Measurements from ENCODE around the gene FOXP1. TPM values are rescaled to one million over a fixed set of nuclear protein-coding genes. Genes with fewer than 3 reads are reported as not detected.

Gene FOXP1
- total and polyA plus RNA-seq, 2 of the 8 experiments (the other 6 are each of a cell fraction or from before 2014, with no cell fraction given) = 13.9 to 25.4 TPM

GRCh38 chr3:71191031-71191482 lies 392.5 kb downstream of the FOXP1 start:
- 83% methylated on average over 4 of the region's 4 CpGs; no CpG with 5 or more reads in 1 of the 2 experiments for WGBS, 2 experiments (ENCODE audit: extremely low coverage in 1 of 2, insufficient coverage in 1 of 2, insufficient read length in 1 of 2, insufficient replicate concordance in 2 of 2, low coverage in 1 of 2, low lambda C conversion rate in 2 of 2, missing lambda C conversion rate in 1 of 2)
- POLR2A ChIA-PET (ENCODE audit: partially characterized antibody) = interaction anchor here (0.6 kb wide), 1 partner anchor 396 kb away, joined by 3 read pairs; no protein-coding TSS in a partner anchor

More at GRCh38 chr3:71191031-71191482, 392.5 kb downstream of the FOXP1 start:
- no peak overlapping the region for H3K23ac ChIP-seq (ENCODE audit: insufficient read length)
- H2AK5ac ChIP-seq (ENCODE audit: low read depth, low read length) = no peak overlapping the region
- no peaks in the 10 kb centered on the region for H3K79me1 ChIP-seq (ENCODE audit: low read depth, low read length)
- DNase-seq (ENCODE audit: low read depth in 1 of 2, low spot score in 2 of 2) (no peak), FAIRE-seq (no peak)
- H3K4me3 ChIP-seq (ENCODE audit: extremely low read depth in 1 of 4, insufficient read depth in 2 of 4, low read depth in 3 of 4, low read length in 4 of 4) = no peak overlapping the region
- H2AFZ ChIP-seq (ENCODE audit: low read length) = no peak overlapping the region
- H3K4ac ChIP-seq (replicated peaks; ENCODE audit: insufficient read length, low read depth, low read length) = no peak overlapping the region
- no peaks in the 10 kb centered on the region for H3K9me3 ChIP-seq (ENCODE audit: insufficient read depth in 2 of 2, low read depth in 1 of 2, low read length in 1 of 2)
- no peak overlapping the region for H3K4me2 ChIP-seq (ENCODE audit: insufficient read depth in 1 of 2, low read depth in 2 of 2, low read length in 2 of 2)
- no peak overlapping the region for H3K27ac ChIP-seq (ENCODE audit: low read depth, low read length)
- H3K56ac ChIP-seq (replicated peaks; ENCODE audit: insufficient read length, low read depth, low read length) = no peak overlapping the region
- H2BK15ac ChIP-seq (ENCODE audit: low read length) = no peak overlapping the region
- no peak overlapping the region for H4K5ac ChIP-seq (ENCODE audit: insufficient read length, low read depth, low read length)
- H3K27me3 ChIP-seq (replicated peaks in 1 of 4; ENCODE audit: control insufficient read depth in 3 of 4, extremely low read depth in 1 of 4, insufficient read depth in 3 of 4, low read length in 3 of 4) = no peaks in the 10 kb centered on the region
- no peaks in the 10 kb centered on the region for H3K4me1 ChIP-seq (replicated peaks in 1 of 4; ENCODE audit: control insufficient read depth in 3 of 4, insufficient read depth in 4 of 4, low read length in 3 of 4)
- no peak overlapping the region for H3K18ac ChIP-seq (ENCODE audit: extremely low read depth, low read length)
- CTCF ChIA-PET (ENCODE audit: partially characterized antibody) = no interaction called here
- no peak overlapping the region for H4K91ac ChIP-seq (replicated peaks; ENCODE audit: insufficient read length, low read length)
- H2BK12ac ChIP-seq (ENCODE audit: low read depth, low read length) = no peak overlapping the region
- H3K79me2 ChIP-seq (ENCODE audit: control insufficient read depth in 1 of 2, insufficient read depth in 2 of 2, low read length in 2 of 2) = no peaks in the 10 kb centered on the region
- no peak overlapping the region for H3K9ac ChIP-seq (replicated peaks in 1 of 4; ENCODE audit: extremely low read depth in 1 of 4, low read depth in 3 of 4, low read length in 3 of 4)
- no peak overlapping the region for H2BK20ac ChIP-seq (ENCODE audit: low read length)
- H4K20me1 ChIP-seq (replicated peaks in 1 of 2; ENCODE audit: control insufficient read depth in 1 of 2, insufficient read depth in 2 of 2, low read length in 2 of 2) = no peaks in the 10 kb centered on the region
- TF ChIP-seq RNF2 (IDR thresholded peaks at IDR 0.05; ENCODE audit: borderline replicate concordance, low read depth, low read length, missing control alignments, poor library complexity, severe bottlenecking) (no peak), MAFK (IDR thresholded peaks at IDR 0.05; ENCODE audit: low read depth, low read length) (no peak), SIRT6 (IDR thresholded peaks at IDR 0.05; ENCODE audit: low read length) (no peak), RBBP5 (IDR thresholded peaks at IDR 0.05; ENCODE audit: borderline replicate concordance, low read depth, low read length) (no peak), MAX (IDR thresholded peaks at IDR 0.05) (no peak), RFX5 (IDR thresholded peaks at IDR 0.05; ENCODE audit: borderline replicate concordance, low read depth, low read length) (no peak), SUZ12 (IDR thresholded peaks at IDR 0.05; ENCODE audit: low read length) (no peak), GABPA (IDR thresholded peaks at IDR 0.05; ENCODE audit: borderline replicate concordance, insufficient read depth, low read length) (no peak), NANOG (IDR thresholded peaks at IDR 0.05; ENCODE audit: insufficient read depth, low read depth, low read length, poor library complexity, severe bottlenecking) (no peak), SIN3A (conservative IDR thresholded peaks at IDR 0.05 in 1 of 2, IDR thresholded peaks at IDR 0.05 in 1 of 2; ENCODE audit: low read depth in 1 of 2, low read length in 2 of 2) (no peak)
- no peak overlapping the region for H2BK5ac ChIP-seq (ENCODE audit: low read depth, low read length)
- no peak overlapping the region for H3K14ac ChIP-seq (ENCODE audit: insufficient read length)
- H2BK120ac ChIP-seq (replicated peaks; ENCODE audit: low read depth, low read length) = no peak overlapping the region
- H3K23me2 ChIP-seq (ENCODE audit: low read depth, low read length) = no peaks in the 10 kb centered on the region
- H3K36me3 ChIP-seq (ENCODE audit: control insufficient read depth in 2 of 4, insufficient read depth in 4 of 4, low read length in 3 of 4) = no peaks in the 10 kb centered on the region; a peak in 1 of 8 replicates
- H4K8ac ChIP-seq (ENCODE audit: extremely low read depth, insufficient read depth, low read length) = no peak overlapping the region

Data from H1 (cell line).